Glomerular visceral epithelial cell (primary cell): ENCODE data around the gene MANF.

ENCODE experiments used
- DNase-seq: peaks from one replicate; pipeline ENCODE4 v3.0.0-alpha.2; 2016; ENCODE audit errors: extremely low spot score

MANF gene

GRCh38 chr3:51434746-51435327, 49.7 kb downstream of the MANF start:
- peak; percentile 39 for DNase-seq

- DNase-seq = peak; percentile 2
These were observed 52.0 kb downstream of the MANF start for GRCh38 chr3:51436998-51437639.
